Measurements from ENCODE around the gene SLC39A13. TPM values are rescaled to one million over a fixed set of nuclear protein-coding genes. Genes with fewer than 3 reads are reported as not detected.

The SLC39A13 gene
- 51.4 and 68.4 TPM in 2 replicates for total RNA-seq

GRCh38 chr11:47407746-47408590, at the start of gene SLC39A13:
Gene SLC39A13, plus strand, starts transcription at chr11:47408590. Its CDS starts 1,505 bp downstream, at chr11:47410095.

GRCh38 chr11:47378010-47378835, 30.2 kb upstream of the SLC39A13 start, which contains the start of gene SPI1:
Gene SPI1, minus strand, starts transcription at chr11:47378547. Its CDS starts 194 bp downstream, at chr11:47378353.

GRCh38 chr11:47426062-47426956, 17.9 kb downstream of the SLC39A13 start, which contains the start of gene PSMC3:
Gene PSMC3, minus strand, starts transcription at chr11:47426439. Its CDS starts 160 bp downstream, at chr11:47426279.

GRCh38 chr11:47448566-47449427, 40.4 kb downstream of the SLC39A13 start, which contains the start of gene RAPSN:
Gene RAPSN, minus strand, starts transcription at chr11:47449136. Its CDS starts 172 bp downstream, at chr11:47448964.

Small RNA genes within 50 kb of the gene (small RNA-seq; reads per million reads assigned to genes)
- gene MIR4487 = not detected

Other genes starting within 250 kb of the SLC39A13 start
- 94.4 and 122 TPM in 2 replicates for gene ARFGAP2, start 231.7 kb upstream of the SLC39A13 start, total RNA-seq
- gene PACSIN3, start 222.2 kb upstream of the SLC39A13 start, total RNA-seq = 9.9 and 14.1 TPM in 2 replicates
- 38.9 and 44.4 TPM in 2 replicates for gene DDB2, start 193.6 kb upstream of the SLC39A13 start, total RNA-seq
- 26.8 and 31.1 TPM in 2 replicates for gene ACP2, start 159.8 kb upstream of the SLC39A13 start, total RNA-seq
- gene NR1H3, start 150.6 kb upstream of the SLC39A13 start, total RNA-seq = 53.3 and 88.2 TPM in 2 replicates
- 10.3 and 20.3 TPM in 2 replicates for gene MADD, start 138.5 kb upstream of the SLC39A13 start, total RNA-seq
- not detected in 2 replicates for gene MYBPC3, start 55.9 kb upstream of the SLC39A13 start, total RNA-seq
- not detected in 2 replicates for gene SPI1, start 30.0 kb upstream of the SLC39A13 start, total RNA-seq
- gene PSMC3, start 17.8 kb downstream of the SLC39A13 start, total RNA-seq = 138 and 145 TPM in 2 replicates
- 0.20 TPM in 1 of 2 replicates, not detected in the other for gene RAPSN, start 40.5 kb downstream of the SLC39A13 start, total RNA-seq
- 80.5 and 121 TPM in 2 replicates for gene CELF1, start 144.5 kb downstream of the SLC39A13 start, total RNA-seq
- 42.4 and 50.3 TPM in 2 replicates for gene PTPMT1, start 157.0 kb downstream of the SLC39A13 start, total RNA-seq
- gene KBTBD4, start 170.4 kb downstream of the SLC39A13 start, total RNA-seq = 21.7 and 22.9 TPM in 2 replicates
- gene NDUFS3, start 170.5 kb downstream of the SLC39A13 start, total RNA-seq = 71.7 and 73.9 TPM in 2 replicates
- 0.37 TPM in 1 of 2 replicates, not detected in the other for gene FAM180B, start 178.1 kb downstream of the SLC39A13 start, total RNA-seq
- gene C1QTNF4, start 185.8 kb downstream of the SLC39A13 start, total RNA-seq = under 0.01 and 0.20 TPM in 2 replicates
- 73.9 and 78.2 TPM in 2 replicates for gene MTCH2, start 234.0 kb downstream of the SLC39A13 start, total RNA-seq